ENCODE results near the gene ALDH1A2.

The ALDH1A2 gene

DNA sequence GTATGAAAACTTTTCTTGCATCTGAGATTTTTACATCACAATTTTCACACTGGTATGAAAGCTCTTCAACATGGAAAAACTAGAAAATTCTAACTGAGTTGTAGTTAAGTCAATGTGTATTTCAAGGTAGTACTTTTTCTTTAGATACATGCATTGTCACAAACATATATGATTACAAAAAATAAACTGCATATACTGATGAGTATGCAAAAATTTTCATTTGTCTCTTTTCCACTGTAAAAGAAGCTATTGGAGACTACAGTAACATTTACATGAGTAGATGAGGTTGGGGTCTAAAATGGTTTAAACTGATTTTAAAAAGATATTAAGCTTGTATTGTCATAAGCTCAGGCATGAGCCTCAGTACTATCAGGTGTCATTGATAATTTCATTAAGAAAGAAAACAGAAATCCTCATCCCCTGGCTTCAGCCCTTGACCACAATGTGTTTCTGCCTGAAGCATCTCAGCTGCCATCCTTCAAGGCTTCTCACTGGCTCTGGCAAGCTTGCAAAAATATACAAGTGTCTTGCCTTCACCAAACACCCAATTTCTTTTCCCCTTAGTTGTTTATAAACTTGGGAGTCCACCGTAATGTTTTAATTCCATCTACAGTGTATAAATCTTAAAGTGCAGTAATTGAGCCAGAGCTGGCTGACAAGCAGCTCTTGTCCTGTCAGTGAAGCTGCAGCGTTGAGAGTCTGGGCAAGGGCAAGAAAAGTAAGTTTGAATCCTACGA is 71.9 kb downstream of the ALDH1A2 start:
- DNase-seq, result no peak

DNA sequence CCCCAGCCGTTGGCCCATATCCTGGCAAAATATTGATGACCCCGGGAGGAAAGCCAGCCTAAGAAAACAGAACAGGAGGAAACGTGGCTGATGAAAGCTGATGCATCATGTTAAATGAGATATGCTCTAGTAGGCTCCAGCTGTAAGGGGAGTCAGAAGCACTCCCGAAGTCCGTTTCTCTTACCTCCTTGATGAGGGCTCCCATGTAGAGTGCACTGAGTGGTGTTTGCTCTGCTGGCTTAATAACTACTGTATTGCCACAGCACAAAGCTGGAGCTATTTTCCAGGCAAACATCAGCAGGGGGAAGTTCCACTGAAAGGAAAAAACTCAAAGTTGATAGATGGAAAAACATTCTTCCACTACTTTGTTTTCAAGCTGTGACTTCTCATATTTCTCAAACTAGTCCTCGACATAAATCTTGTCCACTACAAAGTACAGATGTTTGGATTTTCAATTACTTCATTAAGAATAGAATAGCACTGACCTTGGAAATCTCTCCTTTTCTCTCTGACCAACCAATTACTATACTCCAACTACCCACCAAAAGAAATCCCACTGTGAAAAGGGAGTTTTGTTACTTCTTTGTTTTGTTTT is 72.7 kb downstream of the ALDH1A2 start:
- DNase-seq, result no peak

DNA sequence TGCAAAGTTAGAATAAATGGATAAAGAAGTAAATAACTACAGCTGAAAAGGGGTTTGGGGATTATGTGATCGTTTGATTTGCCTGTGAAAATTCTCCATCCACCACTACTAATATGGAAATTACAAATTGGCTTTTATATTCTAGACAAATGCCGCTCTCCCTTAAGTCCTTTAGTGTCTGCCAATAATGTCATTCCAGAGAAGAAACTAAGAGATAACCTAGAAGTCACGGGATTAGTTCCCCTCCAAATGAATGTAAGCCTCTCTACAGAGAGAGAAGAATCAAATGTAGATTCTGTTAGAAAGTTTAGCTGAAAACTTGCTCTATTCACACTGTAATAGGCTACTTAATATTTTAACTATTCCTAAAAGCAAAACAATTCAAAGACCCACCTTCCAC is 92.0 kb downstream of the ALDH1A2 start:
- no peak for DNase-seq

DNA sequence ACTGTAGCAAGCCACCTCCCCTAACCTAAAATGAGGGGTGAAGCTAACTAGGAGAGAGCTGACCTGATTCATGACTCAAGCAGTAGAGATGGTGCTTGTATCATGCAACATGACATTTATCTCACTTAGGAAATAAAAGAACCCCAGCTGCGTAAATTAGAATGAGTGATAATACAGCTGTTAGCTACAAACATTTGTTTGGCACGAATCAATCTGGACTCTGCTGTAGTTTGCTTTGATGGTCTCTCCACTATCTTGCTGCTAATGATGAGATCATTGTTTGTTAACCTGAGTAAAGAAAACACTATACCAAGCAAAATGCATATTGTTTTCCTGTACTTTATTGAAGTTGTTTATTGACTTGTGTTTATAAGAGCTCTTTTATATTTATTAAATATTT is 92.6 kb downstream of the ALDH1A2 start:
- no peak for DNase-seq

DNA sequence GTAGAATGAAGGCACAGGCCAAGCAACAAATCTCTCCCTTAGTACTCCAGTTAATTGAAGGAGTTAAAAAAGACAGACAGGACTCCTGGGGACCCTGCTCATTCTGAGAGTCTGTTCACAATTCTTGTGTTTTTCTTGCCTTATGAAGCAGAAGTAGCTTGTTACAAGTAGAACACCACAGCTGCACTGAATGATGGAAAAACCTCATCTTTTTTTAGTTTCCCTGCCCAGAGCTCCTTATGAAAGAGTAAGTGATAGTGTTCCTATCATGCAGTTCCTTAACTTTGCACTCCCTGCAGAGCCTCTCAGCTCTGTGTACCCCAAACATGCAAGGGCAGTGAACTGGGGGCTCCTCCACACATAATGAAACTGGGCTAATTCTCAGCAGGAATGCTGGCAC is 95.5 kb downstream of the ALDH1A2 start:
- no peak for DNase-seq

DNA sequence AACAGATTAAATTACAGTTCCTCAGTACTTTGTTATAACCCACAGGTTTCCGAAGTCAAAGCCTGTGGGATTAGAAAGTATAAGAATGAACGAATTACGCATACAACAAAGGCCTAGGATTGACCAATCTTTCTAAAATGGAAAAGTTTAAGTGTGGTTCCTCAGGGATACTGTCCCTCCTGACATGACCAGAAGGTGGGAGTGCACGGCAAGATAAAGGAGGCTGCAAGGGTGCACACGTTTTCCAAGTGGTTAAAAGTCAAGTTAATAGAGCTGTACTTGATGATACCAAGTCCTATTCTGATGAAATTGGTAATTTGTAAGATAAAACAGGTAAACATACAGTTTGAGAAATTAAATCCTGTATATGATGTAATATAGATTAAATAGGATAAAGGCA is 96.2 kb downstream of the ALDH1A2 start:
- no peak for DNase-seq

DNA sequence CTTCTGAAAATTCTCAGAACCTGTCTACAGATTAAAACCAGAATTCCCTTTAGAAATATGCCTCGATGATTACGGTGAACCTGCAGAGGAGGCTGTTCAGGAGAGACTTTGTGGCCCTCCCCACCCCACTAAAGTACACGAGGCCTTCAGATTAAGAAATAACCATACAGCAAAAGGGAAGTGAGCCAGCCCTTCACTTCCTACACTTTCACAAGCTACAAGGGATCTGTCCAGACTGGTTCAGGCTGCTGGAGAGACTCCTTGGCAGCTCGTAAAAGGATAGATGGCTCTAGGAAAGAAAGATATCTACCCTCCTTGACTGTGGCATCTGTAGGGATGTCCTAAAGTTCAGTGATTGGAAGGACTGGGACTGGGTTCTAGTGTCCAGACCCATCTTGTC is 102.6 kb downstream of the ALDH1A2 start:
- DNase-seq, result no peak

DNA sequence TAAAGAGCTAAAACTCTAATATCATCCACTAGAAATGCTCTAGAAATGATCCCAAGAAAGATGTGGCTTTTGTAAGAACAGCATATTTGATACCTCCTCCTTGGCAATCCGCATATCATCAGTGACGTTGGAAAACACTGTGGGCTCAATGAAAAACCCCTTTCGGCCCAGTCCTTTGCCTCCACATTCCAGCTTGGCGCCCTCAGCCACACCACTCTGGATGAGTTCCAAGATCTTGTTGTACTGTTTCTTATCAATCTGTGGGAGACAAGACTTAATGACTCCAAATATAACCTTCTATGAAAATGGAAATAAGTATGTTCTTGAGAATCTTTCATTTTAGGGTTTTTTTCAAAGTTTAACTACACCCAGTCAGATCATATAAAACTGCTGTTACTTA is 103.6 kb downstream of the ALDH1A2 start:
- DNase-seq, result no peak

DNA sequence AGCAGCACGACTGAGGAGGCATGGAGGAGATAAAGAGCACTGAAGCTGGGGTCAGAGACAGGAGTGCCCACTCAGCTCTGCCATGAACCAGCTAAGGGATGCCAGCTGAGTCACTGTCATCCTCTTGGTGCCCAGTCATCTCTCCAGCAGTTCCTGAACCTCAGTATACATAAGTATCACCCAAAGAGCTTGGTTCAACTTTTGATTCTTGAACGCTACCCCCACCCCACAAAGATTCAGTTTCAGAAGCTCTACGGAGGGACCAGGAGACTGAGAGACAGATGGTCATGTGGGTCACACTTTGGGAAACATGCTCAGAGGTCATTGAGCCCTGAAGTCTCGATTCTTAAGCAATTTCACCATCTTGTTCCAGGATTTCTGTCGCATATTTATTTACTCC is 108.4 kb downstream of the ALDH1A2 start:
- DNase-seq, result no peak

DNA sequence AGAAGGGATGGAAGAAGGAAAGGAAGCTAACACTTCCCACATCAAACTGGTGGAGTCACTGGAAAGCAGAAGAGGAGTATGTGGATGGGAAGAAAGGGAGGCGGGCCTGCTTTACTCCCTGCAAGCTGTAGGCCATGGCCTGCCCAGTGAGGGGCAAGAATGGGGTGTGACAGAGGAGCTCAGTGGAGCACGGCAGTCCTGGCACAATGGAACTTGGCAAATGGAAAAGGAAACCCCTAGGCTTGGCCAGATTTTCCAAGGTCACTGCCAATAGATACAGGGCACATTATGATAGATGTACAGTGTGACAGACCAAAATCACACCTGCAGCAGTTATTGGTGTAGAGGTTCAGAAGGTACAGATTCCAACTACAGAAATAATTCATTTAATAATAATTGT is 111.6 kb downstream of the ALDH1A2 start:
- no peak for DNase-seq

DNA sequence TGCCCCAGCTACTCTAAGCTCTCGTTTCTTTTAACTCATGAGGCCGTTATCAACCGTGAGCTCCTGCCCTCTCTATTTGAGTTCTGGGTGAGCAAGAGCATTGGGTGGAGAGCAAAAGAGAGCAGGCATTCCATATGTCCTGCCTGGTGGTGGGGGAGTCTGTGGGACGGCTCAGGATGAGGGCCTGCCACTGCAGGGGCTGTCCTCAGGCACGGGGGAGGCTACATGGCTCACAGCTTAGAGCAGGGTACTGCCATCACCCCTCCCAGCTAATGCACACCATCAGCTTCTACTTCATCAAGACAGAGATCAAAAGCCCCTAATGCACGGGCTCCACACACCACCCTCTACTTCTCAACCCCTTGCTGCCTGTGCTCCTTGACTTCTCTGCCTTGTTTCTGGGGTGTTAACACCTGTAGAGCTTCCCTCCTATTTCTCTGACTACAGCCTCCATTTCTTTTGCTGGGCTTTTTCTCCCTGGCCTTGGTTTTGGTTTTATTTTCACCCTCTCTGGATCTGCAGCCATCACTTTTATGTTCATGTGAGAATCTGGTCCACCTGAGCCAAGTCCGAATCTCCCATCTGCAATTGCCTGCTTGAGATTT is 114.1 kb downstream of the ALDH1A2 start:
- no peak for DNase-seq

DNA sequence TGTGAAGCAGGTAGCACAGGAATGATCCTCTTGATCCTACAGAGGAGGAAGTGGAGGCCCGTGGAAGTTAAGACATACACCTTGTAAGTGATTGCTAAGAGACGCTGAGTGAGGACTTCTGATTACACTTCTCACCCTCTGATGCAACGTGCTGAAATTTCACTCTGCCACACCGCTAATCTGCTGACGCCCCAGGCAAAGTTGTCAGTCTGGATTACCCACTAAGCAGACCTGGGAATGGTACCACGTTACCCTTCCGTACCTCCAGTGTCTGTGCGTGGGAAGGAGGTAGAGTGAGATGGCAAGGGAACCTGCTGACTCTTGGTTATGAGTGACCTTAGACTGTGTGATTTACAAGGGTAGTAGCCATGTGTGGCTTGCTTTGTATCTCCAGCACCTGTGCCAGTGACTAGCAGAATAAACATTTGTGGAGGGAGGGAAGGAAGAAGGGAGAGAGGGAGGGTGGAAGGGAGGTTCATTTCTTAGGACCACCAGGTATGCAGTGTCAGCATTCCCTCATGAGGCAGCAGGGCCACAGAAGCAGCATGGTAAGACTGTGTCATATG is 115.0 kb downstream of the ALDH1A2 start:
- no peak for DNase-seq

DNA sequence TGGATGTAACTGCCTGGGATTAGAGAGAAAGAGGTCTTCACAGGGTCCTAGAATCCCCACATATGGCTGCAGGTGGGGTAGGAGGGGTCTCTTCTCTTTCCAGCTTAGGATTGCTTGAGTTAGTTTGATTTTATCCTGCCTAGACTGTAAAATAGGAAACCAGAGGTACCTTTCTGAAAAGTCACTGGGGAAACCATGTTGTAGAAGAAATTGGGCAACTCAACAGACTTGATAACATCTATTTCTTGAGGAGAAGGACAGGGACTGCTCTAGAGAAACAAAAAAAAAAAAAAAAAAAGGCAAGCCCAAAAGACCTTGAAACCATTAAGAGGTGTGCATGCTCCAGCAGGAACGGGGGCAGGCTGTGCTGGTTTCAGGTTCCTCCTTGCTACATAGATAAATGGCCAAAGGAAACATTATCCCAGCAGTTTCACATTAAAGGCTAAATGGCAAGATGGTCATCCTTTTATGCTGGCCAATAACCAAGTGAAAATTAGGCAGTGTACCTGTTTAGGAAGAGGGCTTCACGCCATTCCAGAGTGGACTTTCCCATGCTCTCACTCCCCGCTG is 116.1 kb downstream of the ALDH1A2 start:
- DNase-seq, result no peak

DNA sequence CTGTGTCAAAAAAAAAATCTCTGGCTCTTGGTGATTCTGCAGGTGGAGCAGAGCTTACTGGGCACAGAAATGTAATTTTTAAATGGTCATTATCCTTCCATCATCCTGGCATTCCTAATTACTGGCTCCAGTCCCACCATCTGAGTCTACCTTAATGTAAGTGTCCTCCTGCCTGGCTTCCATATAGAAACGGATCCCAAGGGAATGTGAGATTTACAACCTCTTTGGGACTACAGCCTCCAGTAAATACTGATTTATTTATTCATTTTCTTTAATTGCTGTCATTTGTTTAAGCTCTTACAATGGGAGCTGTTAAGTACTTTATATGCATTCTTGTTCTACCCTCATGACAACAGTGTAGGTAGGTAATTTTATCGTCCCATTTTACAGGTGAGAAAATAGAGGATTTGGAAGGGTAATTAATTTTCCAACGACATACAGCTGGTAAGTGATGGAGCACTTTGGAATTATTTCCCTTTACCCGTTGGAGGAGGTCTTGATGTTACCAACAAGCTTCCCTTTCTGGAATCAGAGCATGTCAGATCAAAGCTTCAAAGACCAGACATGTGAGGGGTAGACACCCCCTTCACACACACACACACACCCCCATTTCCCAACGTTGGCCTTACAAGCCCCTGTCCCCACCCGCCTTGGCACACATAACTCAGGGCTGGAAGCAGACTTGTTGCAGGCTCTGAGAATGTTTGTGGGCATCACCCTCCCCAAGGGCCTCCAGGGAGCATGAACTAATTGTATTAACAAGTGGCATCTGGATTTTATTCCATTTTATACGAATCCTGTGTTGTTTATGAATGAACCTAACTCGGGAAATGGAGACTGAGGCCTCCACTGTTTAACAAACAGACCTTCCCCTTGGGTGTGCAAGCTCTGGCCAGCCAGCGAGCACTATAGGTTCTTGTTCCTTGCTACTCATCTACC is 116.9 kb downstream of the ALDH1A2 start:
- no peak for DNase-seq

DNA sequence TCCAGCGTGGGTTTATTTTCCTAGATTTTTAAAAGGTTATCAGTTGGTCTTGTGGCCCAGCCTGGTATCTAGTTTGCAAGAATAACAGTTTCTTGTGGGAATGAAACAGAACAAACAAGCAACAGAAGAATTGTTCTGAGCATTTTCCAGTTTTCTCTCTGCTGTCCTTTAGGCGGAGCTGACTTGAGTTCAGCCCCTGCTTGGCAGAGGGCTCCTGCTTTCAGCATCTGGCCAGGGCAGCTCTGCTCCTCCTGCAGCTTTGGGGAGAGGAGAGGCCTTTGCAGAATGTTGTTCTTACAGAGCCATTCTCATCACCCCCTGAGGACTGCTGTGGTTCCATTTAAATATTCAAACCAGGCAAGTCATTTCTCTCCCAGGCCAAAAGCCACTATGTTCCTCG is 117.7 kb downstream of the ALDH1A2 start:
- DNase-seq, result no peak

DNA sequence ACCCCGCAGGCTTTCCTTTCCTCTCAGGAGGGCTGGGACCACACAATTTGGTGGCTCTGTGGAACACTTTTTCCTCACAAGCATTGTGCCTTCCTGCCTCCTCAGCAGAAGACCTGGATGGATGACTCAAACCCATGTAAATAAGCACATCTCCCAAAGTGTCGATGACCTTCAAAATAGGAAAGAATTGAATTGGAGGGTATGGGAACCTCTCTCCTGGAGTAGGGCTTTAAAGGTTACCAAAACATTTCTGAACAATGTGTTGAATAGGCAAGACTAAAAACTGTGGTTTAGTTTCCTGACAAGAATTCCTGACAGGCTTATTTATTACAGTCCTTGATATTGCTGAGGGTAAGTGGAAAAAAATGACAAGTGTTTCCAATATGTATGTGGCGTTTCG is 118.2 kb downstream of the ALDH1A2 start:
- DNase-seq, result no peak

DNA sequence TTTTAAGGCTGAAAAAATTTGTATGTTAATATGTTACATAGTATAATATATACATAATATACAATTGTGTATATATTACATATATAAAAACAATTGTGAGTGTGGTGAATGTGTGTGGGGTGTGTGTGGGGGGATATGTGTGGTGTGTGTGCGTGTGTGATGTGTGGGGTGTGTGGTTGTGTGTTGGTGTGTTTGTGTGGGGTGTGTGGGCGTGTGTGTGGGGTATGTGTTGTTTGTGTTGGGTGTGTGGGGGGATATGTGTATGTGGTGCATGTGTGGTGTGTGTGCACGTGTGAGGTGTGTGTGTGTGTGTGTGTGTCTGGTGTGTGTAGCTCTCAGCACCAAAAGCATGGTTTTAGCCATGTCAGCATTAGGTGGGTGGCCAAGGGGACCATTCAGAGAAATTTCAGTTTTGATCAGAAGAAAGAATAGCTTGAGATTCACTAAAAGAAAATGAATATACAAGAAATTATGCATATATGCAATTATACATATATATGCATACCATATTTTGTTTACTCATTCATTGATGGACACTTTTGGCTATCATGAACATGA is 118.9 kb downstream of the ALDH1A2 start:
- no peak for DNase-seq

DNA sequence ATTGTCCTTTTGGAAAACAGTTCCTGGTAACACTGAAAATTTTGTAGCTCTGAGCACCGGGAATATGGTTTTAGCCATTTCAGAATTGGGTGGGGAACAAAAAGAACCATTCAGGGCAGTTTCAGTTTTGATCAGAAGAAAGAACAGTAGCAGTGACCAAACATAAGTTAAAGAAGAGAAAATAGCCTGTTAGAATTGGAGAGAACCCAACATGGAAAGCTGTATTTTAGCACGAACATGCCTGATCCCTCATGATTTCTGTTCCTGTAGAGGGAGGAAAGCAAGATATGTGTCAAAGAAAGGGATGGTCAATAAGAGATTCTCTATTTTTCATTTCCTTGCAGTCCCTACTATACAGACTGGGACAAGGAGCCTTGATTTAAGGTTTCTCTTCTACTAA is 119.9 kb downstream of the ALDH1A2 start:
- no peak for DNase-seq

DNA sequence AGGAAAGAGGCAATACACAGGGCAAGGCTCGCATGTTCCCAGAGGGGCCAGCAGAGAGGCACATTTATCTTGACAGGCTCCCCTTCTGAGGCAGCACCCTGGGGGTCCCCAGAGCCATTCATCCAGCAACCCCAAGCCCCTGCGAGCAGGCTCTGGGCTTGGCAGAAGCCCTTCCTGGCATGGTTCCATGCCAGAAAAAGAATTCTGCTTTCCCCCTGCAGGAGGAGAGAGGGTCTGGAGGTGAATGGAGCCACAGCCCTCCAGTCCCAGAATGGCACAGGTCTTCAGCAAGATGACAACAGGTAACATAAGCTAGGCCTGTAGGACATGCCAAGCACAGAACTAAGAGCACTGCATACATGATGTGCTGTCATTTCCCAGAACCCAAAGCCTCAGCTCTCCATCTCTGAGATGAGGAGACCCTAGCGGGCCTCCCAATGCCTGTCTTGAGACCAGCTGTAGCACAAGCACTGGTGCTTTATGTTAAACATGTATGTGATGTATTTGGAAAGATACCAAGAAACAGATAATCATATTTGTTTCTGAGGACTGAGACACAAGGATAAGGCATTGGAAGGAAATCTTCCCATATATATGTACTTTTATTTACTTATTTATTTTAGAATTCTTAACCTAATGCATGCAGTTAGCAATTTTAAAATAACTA is 121.6 kb downstream of the ALDH1A2 start:
- no peak for DNase-seq

DNA sequence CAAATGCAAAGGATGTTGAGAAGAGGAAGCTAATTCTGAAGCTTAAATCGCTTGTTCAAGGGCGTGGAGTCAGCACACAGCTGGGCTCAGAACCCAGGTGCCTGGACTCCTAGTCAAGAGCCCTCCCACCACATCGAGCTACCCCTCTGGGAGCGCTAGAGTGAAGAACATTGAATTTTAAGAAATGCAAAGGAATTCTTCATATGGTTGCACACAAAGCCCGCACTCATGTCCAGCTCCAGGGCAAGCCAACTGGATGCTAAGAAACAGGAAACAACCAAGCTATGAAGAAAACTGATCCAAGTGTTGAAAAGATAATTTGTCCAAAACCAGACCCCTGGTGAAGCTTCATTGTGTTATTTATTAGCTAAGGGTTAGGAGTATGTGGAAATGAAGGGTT is 122.3 kb downstream of the ALDH1A2 start:
- no peak for DNase-seq

DNA sequence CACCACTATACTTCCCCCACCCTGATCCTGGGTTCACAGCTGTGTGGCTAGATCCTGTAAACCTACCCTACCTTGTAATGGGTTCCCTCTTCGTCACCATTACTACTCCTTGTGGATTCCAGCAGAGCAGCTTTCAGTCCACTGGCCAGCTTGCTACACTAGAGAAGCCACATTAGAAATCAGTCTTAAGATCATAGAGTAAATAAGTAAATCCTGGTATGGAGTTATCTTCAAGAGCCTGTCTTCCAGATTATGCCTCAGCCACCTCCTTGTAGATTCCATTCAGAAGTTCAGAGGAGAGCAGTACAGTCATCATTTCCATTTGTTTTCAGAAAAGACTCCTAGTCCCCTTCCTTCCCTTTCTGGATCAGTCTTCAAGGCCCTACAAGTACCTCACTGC is 123.7 kb downstream of the ALDH1A2 start:
- no peak for DNase-seq

DNA sequence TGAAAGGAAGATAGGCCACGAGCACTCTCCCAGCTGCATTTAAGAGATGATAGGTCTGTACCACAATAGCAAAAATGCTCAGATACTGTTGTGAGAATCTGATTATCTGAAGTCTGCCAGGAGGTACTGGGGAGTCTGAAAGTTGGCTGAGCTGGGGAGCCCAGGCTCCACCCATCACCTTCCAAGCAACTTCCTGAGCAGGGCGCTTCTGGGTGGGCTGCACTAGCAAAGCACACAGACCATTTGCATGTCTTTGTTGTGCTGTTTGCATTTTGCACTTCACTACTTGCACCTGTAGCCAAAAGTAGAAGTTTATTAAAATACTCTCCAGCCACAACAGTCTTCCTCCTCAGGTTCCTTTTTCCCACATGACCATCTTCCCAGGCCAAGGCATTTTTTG is 133.2 kb downstream of the ALDH1A2 start:
- no peak for DNase-seq
